Endothelial cell of umbilical vein (primary cell): Measurements from ENCODE around the gene ABR. TPM values are rescaled to one million over a fixed set of nuclear protein-coding genes. Genes with fewer than 3 reads are reported as not detected.

Experiments used
- BruUV-seq: library from RNA; stranded (reverse); fragments of 400-500 nt; replicated peaks from 2 replicates; lab custom pipeline; 2021; lab: Mats Ljungman, UMichigan
- CTCF ChIA-PET: fragments of 300-600, 350-600 bp; sonication (Branson Sonifier 250); formaldehyde crosslinking; loops from one replicate; lab custom pipeline; 2021; ENCODE audit warnings: antibody characterized with exemption, inconsistent platforms; lab: Charles Lee
- POLR2A ChIA-PET: fragments of 300-600, 350-600 bp; sonication (Branson Sonifier 250); formaldehyde crosslinking; loops from one replicate; lab custom pipeline; 2021; ENCODE audit warnings: antibody characterized with exemption, inconsistent platforms; lab: Charles Lee
- DNase-seq: peaks from one replicate; pipeline ENCODE4 v3.0.0-alpha.2; 2011; ENCODE audit warnings: low read depth, low spot score
- FAIRE-seq: peaks from 2 replicates; lab custom pipeline; 2011; peaks lifted over from hg19 to GRCh38; lab: Jason Lieb, UNC
- H2AFZ ChIP-seq: 2 replicates; pipeline ENCODE4 v1.6.0; 2012; ENCODE audit warnings: low read depth, low read length, control low read depth, inconsistent platforms
- H3K27ac ChIP-seq: 2 replicates; pipeline ENCODE4 v1.5.1; 2011; ENCODE audit warnings: low read depth, mild to moderate bottlenecking, control low read depth, low read length, moderate library complexity; ENCODE audit not compliant: insufficient read depth
- H3K27me3 ChIP-seq, 2 experiments: 2 replicates each; pipeline versions ENCODE4 v1.6.0 to v1.6.1; 2011; ENCODE audit warnings: low read length in 2 of 2, mixed read lengths in 1 of 2; ENCODE audit not compliant: control insufficient read depth in 2 of 2, insufficient read depth in 2 of 2
- H3K36me3 ChIP-seq, 2 experiments: 2 replicates in 1 of 2; 3 replicates in 1 of 2; pipeline ENCODE4 v1.5.1; 2011; ENCODE audit warnings: low read length in 2 of 2, mild to moderate bottlenecking in 1 of 2, moderate library complexity in 1 of 2; ENCODE audit not compliant: control insufficient read depth in 2 of 2, insufficient read depth in 2 of 2; ENCODE audit errors: extremely low read depth in 1 of 2
- H3K4me1 ChIP-seq: 3 replicates; pipeline ENCODE4 v1.5.1; 2011; ENCODE audit warnings: mild to moderate bottlenecking, low read length; ENCODE audit not compliant: control insufficient read depth, insufficient read depth; ENCODE audit errors: extremely low read depth
- H3K4me2 ChIP-seq: 2 replicates; pipeline ENCODE4 v1.6.1; 2011; ENCODE audit warnings: low read length, control low read depth, mixed read lengths; ENCODE audit not compliant: insufficient read depth
- H3K4me3 ChIP-seq, 3 experiments: fragments of 200-600 bp in 1 of 3; sonication (generic), shearing (Covaris generic) in 1 of 3; replicated peaks in 1 of 3; 2 replicates each; pipeline ENCODE4 v1.5.1; 2011 to 2016; ENCODE audit warnings: control low read depth in 3 of 3, low read length in 3 of 3, mild to moderate bottlenecking in 2 of 3, inconsistent platforms in 1 of 3, low read depth in 1 of 3, moderate library complexity in 1 of 3; ENCODE audit not compliant: insufficient read depth in 1 of 3
- H3K79me2 ChIP-seq: 2 replicates; pipeline ENCODE4 v1.6.0; 2012; ENCODE audit warnings: low read length, inconsistent platforms; ENCODE audit not compliant: control insufficient read depth, insufficient read depth
- H3K9ac ChIP-seq: replicated peaks from 2 replicates; pipeline ENCODE3; 2011; ENCODE audit warnings: low read length, control low read depth; ENCODE audit not compliant: insufficient read depth; ENCODE audit errors: extremely low read depth
- H3K9me1 ChIP-seq: replicated peaks from 3 replicates; pipeline ENCODE4 v1.6.0; 2011; ENCODE audit warnings: mild to moderate bottlenecking, low read length; ENCODE audit not compliant: control insufficient read depth, insufficient read depth; ENCODE audit errors: extremely low read depth
- H3K9me3 ChIP-seq: replicated peaks from 2 replicates; pipeline ENCODE4 v1.5.1; 2012; ENCODE audit warnings: low read length, inconsistent platforms; ENCODE audit not compliant: control insufficient read depth, insufficient read depth
- H4K20me1 ChIP-seq: replicated peaks from 2 replicates; pipeline ENCODE3; 2011; ENCODE audit warnings: mild to moderate bottlenecking, low read length; ENCODE audit not compliant: control insufficient read depth, insufficient read depth; ENCODE audit errors: extremely low read depth
- CTCF ChIP-seq, 2 donors: IDR thresholded peaks; 1 replicate in 1 of 2; 2 replicates in 1 of 2; pipeline ENCODE4 v1.5.1; 2011; ENCODE audit warnings: low read length in 2 of 2, mild to moderate bottlenecking in 2 of 2, moderate library complexity in 2 of 2, control low read depth in 1 of 2, inconsistent platforms in 1 of 2, low read depth in 1 of 2; ENCODE audit not compliant: insufficient read depth in 1 of 2; ENCODE audit errors: extremely low read depth in 1 of 2
- EZH2 ChIP-seq: IDR thresholded peaks from 2 replicates; pipeline ENCODE4 v1.6.1; 2012; ENCODE audit warnings: borderline replicate concordance, low read depth, mild to moderate bottlenecking, moderate library complexity, low read length, inconsistent platforms; ENCODE audit not compliant: severe bottlenecking
- FOS ChIP-seq: IDR thresholded peaks from 2 replicates; pipeline ENCODE4 v1.6.1; 2011; ENCODE audit warnings: mild to moderate bottlenecking, low read length, moderate library complexity, borderline replicate concordance; ENCODE audit not compliant: insufficient read depth
- GATA2 ChIP-seq: IDR thresholded peaks from 2 replicates; pipeline ENCODE4 v1.7.0; 2011; ENCODE audit warnings: low read depth, mild to moderate bottlenecking, moderate library complexity, mixed read lengths, low read length; ENCODE audit not compliant: insufficient read length, insufficient read depth
- JUN ChIP-seq: IDR thresholded peaks from 2 replicates; pipeline ENCODE4 v1.6.1; 2011; ENCODE audit warnings: borderline replicate concordance, low read depth; ENCODE audit not compliant: insufficient read length, insufficient read depth
- MAX ChIP-seq: IDR thresholded peaks from 2 replicates; pipeline ENCODE4 v1.6.1; 2011; ENCODE audit not compliant: insufficient read depth, insufficient read length
- MYC ChIP-seq: IDR thresholded peaks from one replicate; pipeline ENCODE4 v1.6.1; 2011; ENCODE audit warnings: mild to moderate bottlenecking, low read depth, low read length
- POLR2A ChIP-seq: IDR thresholded peaks from 2 replicates; pipeline ENCODE4 v1.6.1; 2012; ENCODE audit warnings: low read depth, mild to moderate bottlenecking, control low read depth, low read length
- POLR2AphosphoS5 ChIP-seq: IDR thresholded peaks from 2 replicates; pipeline ENCODE4 v1.6.1; 2012; ENCODE audit warnings: low read depth, mild to moderate bottlenecking, control low read depth, low read length, moderate library complexity; ENCODE audit not compliant: insufficient read depth
- dilution Hi-C: fragments of 300-500 bp; cut with MboI; formaldehyde crosslinking; loops from one replicate; pipeline ENCODE4 v1.15.0; 2019; ENCODE audit warnings: low sequenced_read_pairs; ENCODE audit not compliant: extremely low pct_ligation_motif_present
- intact Hi-C: fragments of 100-400 bp; cut with micrococcal nuclease; formaldehyde crosslinking; loops from one replicate; pipeline ENCODE4 v1.10.0; 2022
- polyA plus RNA-seq, 4 experiments: library from polyadenylated mRNA; depleted of rRNA in 3 of 4; stranded (reverse) in 3 of 4; unstranded in 1 of 4; fragments of >200 nt; gene quantifications; 2 replicates each; pipeline versions ENCODE4 v1.2.1 to v1.2.3, GENCODE V29; 2011 to 2012; ENCODE audit warnings: missing spikeins in 1 of 4
- total RNA-seq: library from RNA; stranded (reverse); gene quantifications from 2 replicates; pipeline ENCODE4 v1.2.3, GENCODE V29; 2021

Gene ABR
- total and polyA plus RNA-seq, 2 donors (not counting 3 experiments of a cell fraction or from before 2014, with no cell fraction given) = 83.5 to 96.8 TPM

GRCh38 chr17:1203111-1203966, 23.6 kb upstream of the ABR start:
- POLR2A ChIA-PET = no interaction called here
- DNase-seq (peak; percentile 56), FAIRE-seq (peak; percentile 79)
- dilution Hi-C loops (no loop called here), intact Hi-C loops (no loop called here)
- Histone ChIP-seq H3K4me3 (peak overlapping the region; percentile 21 to 54 (median 44)), H3K9ac (peak overlapping the region; percentile 39), H3K9me1 (no peaks in the 10 kb centered on the region), H4K20me1 (no peaks in the 10 kb centered on the region), H3K36me3 (no peaks in the 10 kb centered on the region), H3K9me3 (no peaks in the 10 kb centered on the region), H3K4me1 (peaks cover 4% of the 10 kb centered on the region), H3K27ac (peak overlapping the region; percentile 22), H3K4me2 (peak overlapping the region; percentile 86), H3K27me3 (no peaks in the 10 kb centered on the region), H2AFZ (peak overlapping the region; percentile 85), H3K79me2 (no peaks in the 10 kb centered on the region)
- BruUV-seq = no TSS peak
- CTCF ChIA-PET = interaction anchor here (0.6 to 2.1 kb wide), 4 partner anchors 16 to 81 kb away, joined by 3 to 5 read pairs (median 4); no protein-coding TSS in a partner anchor
- TF ChIP-seq MYC (no peak), MAX (no peak), POLR2AphosphoS5 (no peak), JUN (no peak), FOS (no peak), EZH2 (no peak), GATA2 (no peak), POLR2A (no peak), CTCF (IDR thresholded peaks at IDR 0.05; ENCODE audit: extremely low read depth in 1 of 2, insufficient read depth in 1 of 2, low read depth in 1 of 2, low read length in 2 of 2) (no peak)
